Measurements from ENCODE around the gene ARHGAP18.

DNA sequence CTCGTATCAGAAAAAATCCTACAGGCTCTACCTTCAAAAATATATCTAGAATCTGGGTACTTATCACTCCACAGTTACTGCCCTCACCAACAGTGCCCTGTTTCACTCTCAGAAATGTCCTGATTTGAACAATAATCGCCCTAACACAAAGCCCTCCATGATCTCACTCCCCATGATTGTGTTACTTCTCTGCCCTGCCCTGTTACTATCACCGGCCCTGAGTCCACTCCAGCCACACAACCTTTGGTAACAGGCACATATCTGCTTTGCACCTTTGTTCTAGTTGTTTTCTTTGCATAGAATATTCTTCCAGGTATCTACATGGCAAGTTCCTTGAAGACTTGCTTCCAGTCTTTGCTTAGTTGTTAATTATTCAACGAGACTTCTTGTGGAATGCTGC, 142.0 kb downstream of the ARHGAP18 start:
- TF ChIP-seq, protein P1, sequence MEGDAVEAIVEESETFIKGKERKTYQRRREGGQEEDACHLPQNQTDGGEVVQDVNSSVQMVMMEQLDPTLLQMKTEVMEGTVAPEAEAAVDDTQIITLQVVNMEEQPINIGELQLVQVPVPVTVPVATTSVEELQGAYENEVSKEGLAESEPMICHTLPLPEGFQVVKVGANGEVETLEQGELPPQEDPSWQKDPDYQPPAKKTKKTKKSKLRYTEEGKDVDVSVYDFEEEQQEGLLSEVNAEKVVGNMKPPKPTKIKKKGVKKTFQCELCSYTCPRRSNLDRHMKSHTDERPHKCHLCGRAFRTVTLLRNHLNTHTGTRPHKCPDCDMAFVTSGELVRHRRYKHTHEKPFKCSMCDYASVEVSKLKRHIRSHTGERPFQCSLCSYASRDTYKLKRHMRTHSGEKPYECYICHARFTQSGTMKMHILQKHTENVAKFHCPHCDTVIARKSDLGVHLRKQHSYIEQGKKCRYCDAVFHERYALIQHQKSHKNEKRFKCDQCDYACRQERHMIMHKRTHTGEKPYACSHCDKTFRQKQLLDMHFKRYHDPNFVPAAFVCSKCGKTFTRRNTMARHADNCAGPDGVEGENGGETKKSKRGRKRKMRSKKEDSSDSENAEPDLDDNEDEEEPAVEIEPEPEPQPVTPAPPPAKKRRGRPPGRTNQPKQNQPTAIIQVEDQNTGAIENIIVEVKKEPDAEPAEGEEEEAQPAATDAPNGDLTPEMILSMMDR (IDR thresholded peaks at IDR 0.05), result no peak
- no peak for TF ChIP-seq POLR2A (IDR thresholded peaks at IDR 0.05)

All from testis (tissue), 2 donors.